ENCODE measurements around the gene PRRT1. TPM values are rescaled to one million over a fixed set of nuclear protein-coding genes. Genes with fewer than 3 reads are reported as not detected.
"Not testable (repeated sequence)": the region's sequence is repeated elsewhere in the genome, so short reads cannot be mapped to it uniquely, and the experiment has no call there.

Gene PRRT1
- total RNA-seq (2014; rRNA removed; shearing (Covaris generic)), result 0.10 TPM in 1 of 2 replicates, not detected in the other

DNA sequence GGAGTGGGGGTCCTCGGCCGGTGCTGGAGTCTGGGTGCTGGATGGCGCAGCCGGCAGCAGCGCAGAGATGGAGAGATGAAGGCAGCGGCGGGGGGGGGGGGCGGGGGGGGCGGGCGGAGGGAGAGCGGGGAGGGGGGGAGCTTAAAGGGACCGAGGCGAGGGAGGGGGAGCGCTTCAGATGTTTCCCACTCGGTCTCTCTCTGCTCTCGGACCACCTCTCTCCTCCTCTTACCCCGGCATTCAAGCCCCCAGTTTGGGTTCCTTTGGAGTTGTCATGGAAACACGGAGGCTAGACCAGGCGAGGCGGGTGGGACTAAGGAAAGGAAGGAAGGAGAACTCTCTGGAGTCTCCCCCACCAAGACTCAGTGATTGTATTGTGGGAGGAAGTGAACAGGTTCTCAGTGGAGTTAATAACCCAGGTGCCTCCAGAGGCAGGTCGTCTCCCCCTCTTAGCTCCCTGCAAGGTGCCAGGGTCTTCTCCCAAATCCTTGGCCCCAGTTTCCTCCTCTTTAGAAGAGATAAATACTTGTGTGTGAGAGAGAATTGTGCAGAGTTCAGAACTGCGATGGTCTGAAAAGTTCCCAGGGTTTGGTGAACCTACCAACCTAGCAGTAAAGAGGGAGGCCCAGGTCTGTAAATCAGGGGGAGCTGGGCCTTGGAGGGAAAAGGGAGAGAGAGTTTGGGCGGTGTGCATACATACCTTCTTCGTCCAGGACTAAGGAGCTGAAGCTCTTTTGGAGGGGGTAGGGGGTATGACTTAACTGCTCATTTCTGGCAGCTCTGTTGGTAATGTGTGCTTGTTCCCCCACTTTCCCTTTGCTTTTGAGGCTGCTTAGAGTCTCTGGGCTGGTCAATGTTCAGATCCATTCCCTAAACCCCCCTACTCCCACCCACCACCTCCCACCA lies at the start of gene PRRT1:
Gene PRRT1 (minus strand): TSS at position 77 of the 906 bp plus-strand sequence. CDS start 112 bp downstream, outside the sequence.
- DNase-seq (ENCODE audit: low spot score), result no peak

DNA sequence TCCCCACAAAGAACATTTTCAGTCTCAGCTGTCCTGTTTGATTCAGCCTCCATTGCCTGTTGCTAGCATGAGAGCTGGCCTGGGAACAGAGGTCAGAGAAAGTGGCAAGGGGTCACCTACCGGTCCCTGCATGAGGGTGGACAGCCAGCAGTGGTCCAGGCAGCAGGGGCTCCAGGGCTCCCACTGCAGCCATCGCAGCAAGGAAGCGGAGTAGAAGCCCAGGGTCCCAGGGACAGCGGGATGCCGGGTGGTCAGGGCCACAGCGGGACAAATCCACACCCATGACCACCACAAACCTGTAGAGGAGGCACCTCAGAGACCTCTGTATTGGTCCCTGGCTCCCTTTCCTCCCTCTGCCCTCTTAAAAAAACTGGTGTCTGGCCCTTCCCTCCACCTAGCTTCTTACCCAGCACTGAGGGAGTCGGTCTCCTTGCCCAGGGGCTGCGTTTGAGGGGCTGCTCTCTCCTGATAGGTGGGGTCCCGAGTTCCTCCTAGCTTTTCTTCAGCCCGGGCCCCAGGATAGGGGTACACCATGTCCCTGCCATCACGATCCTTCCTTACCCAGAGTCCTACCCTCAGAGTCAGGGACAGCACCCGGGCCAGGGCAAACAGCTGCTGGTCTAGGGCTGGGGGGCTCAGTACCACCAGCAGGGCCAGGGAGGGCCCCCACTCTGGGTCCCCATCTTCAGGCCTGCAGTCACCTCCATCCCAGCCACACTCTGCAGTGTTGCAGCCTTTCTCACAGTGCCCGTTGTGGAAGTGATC lies 49.2 kb upstream of the PRRT1 start:
- DNase-seq (ENCODE audit: low spot score), result no peak

DNA sequence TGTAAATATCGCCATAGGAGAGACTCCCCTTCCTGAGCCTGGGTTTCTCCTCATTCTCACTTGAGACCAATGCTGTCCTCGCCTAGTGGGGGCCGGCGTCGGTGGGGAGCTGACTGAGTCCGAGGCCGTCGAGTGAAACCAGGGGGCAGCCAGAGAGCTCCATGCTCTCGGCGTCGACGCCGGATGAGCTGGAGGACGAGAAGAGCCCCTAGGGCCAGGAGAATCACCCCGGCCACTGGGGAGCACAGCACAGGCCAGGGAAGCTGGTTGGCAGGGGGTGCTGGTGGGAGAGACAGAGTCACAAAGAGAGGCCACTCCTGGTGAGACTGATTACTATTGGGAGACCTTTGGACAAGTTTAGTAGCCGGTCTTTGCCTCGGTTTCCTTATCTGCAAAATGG lies 47.1 kb upstream of the PRRT1 start:
- no peak for DNase-seq (ENCODE audit: low spot score)

DNA sequence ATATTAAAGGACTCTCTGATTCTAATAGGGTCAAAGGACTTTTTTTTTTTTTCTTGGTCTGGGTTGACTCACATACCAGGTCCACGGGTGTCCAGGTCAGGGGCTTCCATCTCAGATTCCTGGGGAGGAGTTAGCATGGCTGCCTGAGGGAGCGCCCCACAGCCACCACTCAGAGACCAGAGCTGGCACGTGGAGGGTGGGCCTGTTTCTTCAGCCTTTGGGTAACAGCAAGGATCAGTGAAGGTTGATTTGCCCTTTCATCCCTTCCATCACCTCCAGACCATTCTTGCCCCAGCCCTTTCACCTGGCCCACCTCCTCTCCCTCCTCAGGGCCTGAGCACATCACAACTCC lies 46.6 kb upstream of the PRRT1 start:
- DNase-seq (ENCODE audit: low spot score), result no peak

DNA sequence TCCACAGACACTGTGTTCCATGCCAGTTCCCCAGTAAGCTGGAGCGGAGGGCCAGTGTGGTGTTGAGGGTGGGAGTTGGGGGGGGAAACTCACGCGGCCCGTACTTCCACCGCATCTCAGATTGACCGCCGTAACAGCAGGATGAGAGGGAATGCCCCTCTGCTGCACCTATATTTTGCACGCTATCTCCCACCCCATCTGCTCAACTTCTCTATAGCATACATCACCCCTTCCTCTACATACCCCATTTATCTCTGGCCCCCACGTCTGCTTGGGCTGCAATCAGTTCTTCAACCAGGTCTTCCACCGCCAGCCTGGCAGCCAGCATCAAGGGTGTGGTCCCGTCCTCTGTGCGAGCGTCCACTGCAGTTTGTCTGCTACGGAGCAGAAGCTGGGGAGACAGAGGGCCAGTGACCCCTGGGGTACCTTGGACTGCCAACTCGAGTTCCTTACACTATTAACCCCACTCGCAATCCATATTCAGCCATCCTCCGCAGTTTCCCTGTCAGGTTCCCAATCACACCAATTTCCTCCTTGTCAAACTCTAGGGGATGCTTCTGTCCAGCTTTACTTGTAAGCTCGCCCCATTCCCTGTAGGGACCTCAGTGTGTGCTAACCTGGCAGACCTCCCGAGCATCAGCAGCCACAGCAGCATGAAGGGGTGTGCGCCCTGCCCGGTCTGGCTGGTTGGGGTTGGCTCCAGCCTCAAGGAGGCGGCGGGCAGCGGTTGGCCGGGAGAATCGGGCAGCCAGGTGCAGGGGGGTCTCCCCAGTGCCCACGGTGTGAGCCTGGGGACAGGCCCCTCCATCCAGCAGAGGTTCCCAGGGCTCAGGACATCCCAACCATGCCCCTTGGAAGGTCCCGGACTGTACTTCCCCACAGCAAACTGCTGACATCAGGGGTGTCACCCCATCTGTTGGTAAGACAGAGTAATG lies 45.2 kb upstream of the PRRT1 start:
- DNase-seq (ENCODE audit: low spot score), result no peak

DNA sequence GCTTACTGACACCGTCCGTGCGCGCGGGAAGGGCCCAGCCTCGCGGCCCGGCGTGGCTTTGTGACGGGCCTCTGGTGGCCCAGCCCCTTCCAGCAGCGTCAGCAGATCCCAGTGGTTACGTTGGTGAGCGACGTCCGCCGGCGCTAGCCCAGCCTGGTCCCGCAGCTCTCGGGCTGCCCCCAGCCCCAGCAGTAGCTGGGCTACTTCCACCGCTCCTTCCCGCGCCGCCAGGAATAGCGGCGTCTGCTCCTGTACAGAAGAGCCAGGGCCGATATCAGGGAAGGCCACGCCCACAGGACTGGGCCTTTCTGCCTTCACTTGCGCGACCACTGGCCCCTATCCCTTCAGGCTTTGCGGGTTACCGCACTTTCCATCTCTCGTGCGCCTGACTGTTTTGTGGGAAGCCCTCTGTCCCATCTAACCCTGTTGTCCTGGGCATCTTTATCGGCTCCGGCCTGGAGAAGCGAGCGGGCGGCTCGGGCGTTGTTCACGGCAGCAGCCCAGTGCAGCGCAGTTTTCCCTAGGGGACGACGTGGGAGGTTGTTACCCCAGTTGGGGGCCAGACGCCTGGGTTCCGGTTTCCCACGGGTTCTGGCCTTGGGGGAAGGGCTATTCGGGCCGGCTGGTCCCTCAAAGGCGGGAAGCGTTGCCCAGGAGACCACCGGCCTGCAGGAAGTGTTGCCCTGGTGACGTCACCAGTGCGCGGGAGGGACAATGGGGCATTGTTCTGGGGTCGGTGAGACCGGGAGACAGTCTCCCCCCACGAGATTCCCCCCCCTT lies 44.4 kb upstream of the PRRT1 start:
- peak; percentile 87 for DNase-seq (ENCODE audit: low spot score)

DNA sequence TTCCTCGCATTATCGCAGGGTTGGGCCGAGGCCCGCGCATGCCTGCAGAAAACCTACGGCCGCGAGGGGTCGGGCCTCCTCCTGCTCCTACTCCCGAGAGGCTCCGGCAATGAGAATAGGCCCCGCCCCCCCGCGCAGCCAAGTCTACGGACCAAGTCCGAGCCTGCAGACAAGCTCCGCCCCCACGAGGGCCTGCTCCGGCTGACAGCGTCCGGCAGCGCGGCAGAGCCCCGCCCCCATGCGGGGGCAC lies 43.8 kb upstream of the PRRT1 start:
- peak; percentile 99 for DNase-seq (ENCODE audit: low spot score)

DNA sequence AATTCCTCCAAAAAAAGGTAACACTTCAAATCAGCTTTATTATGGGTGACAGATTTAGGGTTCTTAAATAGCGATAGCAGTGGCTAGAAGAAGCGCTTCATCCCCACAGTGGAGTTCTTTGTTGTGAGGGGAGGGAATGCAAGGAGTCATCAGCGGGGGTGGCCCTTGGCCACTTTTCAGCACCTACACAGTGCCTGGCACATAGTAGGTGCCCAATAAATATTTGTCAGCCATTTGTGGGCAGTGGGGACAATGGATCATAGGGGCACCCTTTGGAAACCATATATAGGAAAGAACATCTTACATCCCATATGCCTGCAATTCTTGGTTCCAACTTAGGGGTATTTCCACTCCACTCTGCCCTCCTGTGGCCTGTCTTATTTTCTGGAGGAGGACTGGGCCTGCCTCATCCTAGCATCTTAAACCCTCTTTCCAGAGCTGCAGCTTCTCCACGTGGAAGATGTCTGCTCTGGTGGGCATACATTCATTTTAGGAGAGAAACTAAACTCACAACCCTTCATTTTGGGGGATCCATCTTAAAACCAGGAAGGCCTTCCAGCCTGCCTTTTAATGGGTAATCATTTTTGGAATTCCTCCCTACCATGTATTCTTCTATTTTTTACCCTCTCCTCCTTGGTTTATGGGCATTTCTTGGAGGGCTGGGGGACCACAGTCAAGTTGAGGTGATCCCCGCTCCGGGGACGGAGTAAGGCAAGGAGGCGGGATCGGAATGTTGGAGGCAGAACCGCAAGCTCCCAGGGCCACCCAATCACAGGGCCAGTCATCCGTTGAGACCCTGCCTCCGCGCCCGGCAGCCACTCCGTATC lies 43.3 kb upstream of the PRRT1 start:
- DNase-seq (ENCODE audit: low spot score), result peak; percentile 69

DNA sequence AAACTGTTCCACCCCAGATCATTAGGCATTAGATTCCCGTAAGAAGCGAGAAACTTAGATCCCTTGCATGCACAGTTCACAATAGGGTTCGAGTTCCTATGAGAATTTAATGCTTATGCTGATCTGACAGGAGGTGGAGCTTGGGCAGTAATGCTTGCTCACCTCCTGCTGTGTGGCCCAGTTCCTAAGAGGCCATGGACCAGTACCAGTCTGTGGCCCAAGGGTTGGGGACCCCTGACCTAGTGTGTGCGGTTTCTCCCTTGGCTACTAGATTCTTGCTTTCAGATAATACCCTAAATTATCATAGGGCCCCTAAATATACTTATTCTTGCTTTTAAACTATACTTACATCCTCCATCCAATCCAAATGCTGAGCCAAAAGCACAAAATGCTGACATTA lies 42.6 kb upstream of the PRRT1 start:
- no peak for DNase-seq (ENCODE audit: low spot score)

DNA sequence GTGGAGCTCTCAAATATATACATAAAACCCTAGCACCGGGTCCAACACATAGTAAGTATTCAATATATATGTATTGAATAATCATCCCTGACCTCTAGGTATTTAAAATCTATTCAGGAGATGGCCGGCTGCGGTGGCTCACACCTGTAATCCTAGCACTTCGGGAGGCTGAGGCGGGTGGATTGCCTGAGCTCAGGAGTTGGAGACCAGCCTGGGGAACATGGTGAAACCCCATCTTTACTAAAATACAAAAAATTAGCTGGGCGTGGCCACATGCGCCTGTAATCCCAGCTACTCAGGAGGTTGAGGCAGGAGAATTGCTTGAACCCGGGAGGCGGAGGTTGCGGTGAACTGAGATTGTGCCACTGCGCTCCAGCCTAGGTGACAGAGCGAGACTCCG lies 41.4 kb upstream of the PRRT1 start:
- not testable (repeated sequence) for DNase-seq (ENCODE audit: low spot score)

DNA sequence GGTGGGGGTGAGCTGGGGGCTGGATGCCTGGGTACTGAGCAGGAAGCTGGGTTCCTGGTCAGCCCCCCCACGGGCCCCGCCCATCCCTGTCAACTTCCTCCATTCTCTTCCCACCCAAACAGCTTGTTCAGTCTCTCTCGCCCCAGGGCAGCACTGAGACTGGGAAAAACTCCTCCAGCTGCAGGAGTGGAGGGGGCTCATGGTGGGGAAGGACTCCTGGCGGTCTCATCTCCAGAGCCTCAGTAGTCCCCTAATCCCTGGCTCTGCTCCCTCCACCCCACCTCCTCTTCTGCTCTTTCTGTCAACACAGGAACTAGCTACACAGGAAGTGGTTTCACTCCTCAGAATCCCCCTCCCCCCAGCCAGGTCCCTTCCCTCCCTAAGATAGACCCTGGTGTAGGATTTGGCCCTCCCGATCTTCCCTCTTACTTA lies 40.9 kb upstream of the PRRT1 start, which contains the start of gene GPSM3:
Gene GPSM3 (minus strand): TSS at position 36 of the 432 bp plus-strand sequence. CDS start 130 bp downstream, outside the sequence.
- DNase-seq (ENCODE audit: low spot score), result peak; percentile 55

DNA sequence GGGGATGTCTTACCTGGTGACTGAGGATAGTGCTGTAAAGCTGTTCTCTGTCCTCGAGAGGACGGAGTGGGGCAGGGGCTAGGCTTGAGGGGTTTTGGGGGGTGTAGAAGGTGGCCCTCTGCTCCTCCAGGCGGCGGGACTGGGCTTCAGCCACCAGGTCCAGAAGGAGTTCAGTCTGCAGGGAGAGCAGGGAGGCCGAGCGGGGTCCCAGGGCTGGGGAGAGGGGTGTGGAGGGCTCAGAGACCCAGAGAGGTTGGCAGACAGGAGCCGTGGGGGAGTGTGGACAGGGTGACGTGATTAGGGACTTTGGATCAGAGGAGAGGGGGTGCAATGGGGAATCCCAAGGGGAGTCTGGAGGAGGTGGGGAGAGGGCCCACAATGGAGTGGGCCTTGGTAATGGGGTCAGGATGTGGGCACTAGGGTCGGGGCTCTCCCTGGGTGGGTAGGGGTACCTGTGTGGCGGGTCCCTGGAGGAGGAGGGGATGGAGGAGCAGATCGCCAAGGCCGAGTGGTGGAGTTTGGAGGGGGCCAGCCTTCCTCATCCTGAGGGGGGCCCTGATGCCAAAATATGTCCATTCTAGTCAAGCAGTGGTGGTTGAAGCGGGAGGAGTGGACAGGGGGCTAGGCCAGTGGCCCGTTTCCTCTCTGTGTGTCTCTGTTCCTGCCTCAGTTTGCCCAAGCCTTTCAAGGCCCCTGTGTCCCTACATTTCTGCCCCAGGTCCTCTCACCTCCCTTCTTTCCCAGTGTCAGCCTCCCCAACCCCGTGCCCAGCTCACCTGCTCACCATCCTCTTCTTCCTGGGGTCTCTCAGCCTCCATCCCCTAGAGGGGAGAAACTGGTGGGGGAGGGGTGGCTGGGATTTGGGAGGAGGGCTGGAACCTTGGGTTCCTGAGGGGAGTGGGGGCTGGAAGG lies 40.2 kb upstream of the PRRT1 start:
- DNase-seq (ENCODE audit: low spot score), result no peak

DNA sequence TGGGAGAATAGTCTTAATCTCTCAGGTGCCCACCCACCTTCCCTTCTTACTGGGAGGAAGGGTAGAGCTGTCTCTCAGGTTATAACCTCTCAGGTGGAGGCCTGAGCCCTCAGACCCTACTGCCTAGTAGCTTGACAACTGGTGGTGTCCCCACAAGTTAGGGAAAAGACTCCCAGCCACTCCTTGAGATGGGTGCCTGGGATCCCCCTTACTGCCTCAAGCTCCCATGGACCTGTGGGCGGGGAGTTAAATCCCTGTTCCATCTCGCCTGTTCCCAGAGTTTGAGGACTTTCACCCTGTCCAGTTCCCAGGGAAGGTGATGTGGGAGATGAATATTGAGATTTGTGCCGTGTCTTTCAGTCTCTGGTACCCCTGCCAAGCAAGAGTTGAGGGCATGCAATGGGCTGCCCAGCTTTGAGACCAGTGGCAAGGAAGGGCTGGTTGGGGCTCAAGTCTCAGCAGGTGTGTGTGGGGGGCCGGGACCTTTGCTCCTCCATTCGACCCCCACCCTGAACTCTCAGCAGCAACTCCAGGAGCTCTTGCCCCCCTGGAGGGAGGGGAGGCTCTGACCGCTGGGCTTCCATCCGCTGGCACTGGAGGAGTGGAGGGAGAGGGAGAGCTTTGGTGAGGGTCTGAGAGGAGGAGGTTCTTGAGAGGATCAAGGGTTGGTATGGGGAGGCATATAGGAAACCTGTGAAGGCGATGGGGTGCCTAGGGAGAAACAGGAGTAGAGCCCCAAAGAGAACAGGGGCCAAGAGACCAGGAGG lies 39.4 kb upstream of the PRRT1 start:
- DNase-seq (ENCODE audit: low spot score), result no peak

DNA sequence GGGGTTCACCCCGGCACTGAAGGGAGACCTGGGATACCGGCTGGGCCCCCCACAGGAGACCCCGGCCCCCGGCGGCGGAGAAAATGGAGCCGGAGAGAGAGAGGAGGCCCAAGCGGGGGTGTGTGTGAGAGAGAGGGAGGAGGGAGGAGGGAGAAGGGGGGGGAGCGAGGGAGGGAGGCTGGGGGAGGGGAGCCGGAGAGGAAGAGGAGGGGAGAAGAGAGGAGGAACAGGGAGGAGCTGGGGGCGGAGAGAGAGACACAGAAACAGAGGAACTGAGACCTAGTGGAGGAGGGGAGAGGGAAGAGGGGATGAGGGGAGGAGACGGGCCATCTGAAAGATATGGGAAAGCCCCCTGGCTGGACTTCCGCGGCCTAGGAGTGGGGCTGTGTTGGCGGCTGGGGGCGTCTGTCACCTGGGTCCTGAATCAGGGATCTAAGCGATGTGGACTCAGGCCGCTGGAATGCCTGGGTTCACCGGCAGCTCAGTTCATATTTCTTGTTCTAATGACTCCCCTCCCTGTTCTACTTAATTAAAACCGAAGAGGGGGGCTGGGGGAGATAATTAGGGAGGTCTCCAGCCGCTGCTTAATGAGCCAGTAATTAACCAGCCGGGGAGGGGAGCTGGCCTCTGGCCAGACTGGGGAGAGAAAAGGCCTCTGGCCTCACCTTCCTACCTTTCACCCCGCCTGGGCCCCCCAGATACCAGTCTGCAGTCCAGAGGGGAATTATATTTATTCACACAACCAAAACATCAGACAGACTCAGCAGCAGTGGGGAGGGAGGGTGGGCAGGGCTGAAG lies 38.5 kb upstream of the PRRT1 start, which contains the start of gene PBX2:
Gene PBX2 (minus strand): TSS at position 149 of the 798 bp plus-strand sequence. CDS start 287 bp downstream, outside the sequence.
- DNase-seq (ENCODE audit: low spot score), result peak; percentile 86

DNA sequence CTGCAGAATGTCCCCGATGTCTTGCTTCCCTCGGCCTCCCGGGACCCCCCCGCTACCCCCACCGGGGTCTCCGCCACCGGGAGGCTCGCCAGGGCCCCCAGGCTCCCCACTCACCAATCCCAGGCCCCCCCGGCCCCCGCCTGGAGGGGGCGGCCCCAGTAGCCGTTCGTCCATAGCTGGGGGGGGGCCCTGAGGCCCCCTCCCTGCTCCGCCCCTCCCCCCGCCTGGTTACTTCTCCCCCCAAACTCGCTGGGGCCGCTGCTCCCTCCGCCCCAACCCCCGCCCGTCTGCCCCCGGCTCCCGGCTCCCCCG lies 38.0 kb upstream of the PRRT1 start:
- DNase-seq (ENCODE audit: low spot score), result no peak

DNA sequence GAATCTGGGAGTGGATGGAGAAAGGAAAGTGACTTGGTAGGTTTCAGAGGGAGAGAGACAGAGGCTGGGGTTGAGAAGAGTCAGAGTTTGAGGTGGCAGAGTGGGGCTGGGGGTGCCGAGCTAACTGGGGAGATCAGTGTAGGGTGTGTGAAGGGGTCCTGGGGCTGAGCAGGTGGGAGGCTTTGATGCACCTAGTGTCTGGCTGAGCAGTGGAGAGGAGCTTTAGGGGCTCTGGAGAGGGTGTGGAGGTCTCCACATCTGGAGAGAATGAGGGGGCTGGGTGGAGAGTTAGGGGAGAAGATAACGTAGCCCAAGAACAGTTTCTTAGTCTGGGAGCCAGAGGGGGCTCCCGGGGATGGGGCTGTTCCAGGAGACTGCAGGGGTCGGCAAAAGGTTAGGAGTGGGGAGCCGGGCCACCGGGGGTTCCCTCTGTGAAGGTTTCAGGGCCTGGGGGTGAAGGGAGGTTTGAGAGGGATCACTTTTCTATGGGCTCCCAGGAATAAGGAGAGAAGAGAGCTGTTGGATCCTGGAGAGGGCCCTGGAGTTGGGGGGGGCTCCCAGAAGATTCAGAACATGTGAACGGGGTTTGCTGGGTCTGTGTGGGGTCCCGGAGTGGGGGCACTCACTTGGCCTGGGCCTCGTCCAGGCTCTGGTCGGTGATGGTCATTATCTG lies 37.5 kb upstream of the PRRT1 start:
- no peak for DNase-seq (ENCODE audit: low spot score)

Measured in H4 (cell line).